Sigmoid colon (tissue), 3 donors: ENCODE data around the gene RAB40B.

Source experiments
- POLR2A ChIP-seq, 2 donors: fragments of 450-650 bp; IDR thresholded peaks; one replicate each; pipeline ENCODE4 v1.6.1; 2016; ENCODE audit warnings: antibody characterized with exemption in 2 of 2, mild to moderate bottlenecking in 2 of 2, moderate library complexity in 2 of 2
- TF ChIP-seq, protein P1 (sequence below), 4 experiments: fragments of 450-650 bp in 3 of 4; fragments of 200-600 bp in 1 of 4; IDR thresholded peaks; one replicate each; pipeline ENCODE4 v1.5.1; 2016 to 2019; ENCODE audit warnings: antibody characterized with exemption in 4 of 4, mild to moderate bottlenecking in 3 of 4, moderate library complexity in 2 of 4

DNA sequence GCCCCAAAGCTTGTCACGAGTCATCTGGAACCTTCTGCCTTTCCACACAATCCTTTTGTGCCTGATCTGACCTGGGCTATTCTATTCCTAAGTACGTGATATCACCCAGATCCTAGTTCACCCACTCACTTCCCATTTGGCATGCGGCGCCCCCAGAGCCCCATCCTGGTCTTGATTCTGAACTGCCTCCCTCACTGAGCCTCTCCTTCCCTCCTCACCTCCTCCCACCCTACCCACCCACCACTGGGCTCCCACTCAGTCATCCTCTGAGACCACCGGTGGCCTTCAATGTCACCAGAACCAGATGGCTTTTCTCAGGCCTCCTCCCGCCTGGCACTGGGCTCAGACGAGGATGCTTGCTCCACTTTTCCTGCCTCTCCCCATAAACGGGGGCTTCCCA is 68.8 kb downstream of the RAB40B start:
- TF ChIP-seq, protein P1, sequence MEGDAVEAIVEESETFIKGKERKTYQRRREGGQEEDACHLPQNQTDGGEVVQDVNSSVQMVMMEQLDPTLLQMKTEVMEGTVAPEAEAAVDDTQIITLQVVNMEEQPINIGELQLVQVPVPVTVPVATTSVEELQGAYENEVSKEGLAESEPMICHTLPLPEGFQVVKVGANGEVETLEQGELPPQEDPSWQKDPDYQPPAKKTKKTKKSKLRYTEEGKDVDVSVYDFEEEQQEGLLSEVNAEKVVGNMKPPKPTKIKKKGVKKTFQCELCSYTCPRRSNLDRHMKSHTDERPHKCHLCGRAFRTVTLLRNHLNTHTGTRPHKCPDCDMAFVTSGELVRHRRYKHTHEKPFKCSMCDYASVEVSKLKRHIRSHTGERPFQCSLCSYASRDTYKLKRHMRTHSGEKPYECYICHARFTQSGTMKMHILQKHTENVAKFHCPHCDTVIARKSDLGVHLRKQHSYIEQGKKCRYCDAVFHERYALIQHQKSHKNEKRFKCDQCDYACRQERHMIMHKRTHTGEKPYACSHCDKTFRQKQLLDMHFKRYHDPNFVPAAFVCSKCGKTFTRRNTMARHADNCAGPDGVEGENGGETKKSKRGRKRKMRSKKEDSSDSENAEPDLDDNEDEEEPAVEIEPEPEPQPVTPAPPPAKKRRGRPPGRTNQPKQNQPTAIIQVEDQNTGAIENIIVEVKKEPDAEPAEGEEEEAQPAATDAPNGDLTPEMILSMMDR (IDR thresholded peaks at IDR 0.05) = no peak
- TF ChIP-seq POLR2A (IDR thresholded peaks at IDR 0.05) = no peak
